HCT116 (cell line): ENCODE results near the gene PDE4B.

ENCODE experiments used
- ELF1 ChIP-seq: IDR thresholded peaks from 2 replicates; pipeline ENCODE4 v1.6.1; 2012; ENCODE audit warnings: low read depth, borderline replicate concordance
- EZH2phosphoT487 ChIP-seq: fragments of 200-600 bp; IDR thresholded peaks from 2 replicates; pipeline ENCODE4 v1.6.1; 2018; ENCODE audit warnings: antibody characterized with exemption, borderline replicate concordance
- JUND ChIP-seq: IDR thresholded peaks from 2 replicates; pipeline ENCODE4 v1.6.1; 2012
- POLR2A ChIP-seq: IDR thresholded peaks from 2 replicates; pipeline ENCODE4 v1.7.0; 2011; ENCODE audit warnings: borderline replicate concordance; ENCODE audit not compliant: insufficient read depth, insufficient read length; ENCODE audit errors: extremely low read depth
- POLR2AphosphoS5 ChIP-seq: IDR thresholded peaks from 2 replicates; pipeline ENCODE4 v1.6.1; 2011; ENCODE audit warnings: mild to moderate bottlenecking, low read depth, low read length, moderate library complexity
- RAD21 ChIP-seq: IDR thresholded peaks from 2 replicates; pipeline ENCODE4 v1.6.1; 2012; ENCODE audit warnings: low read depth, mild to moderate bottlenecking
- SIN3A ChIP-seq: IDR thresholded peaks from 2 replicates; pipeline ENCODE4 v1.6.1; 2012; ENCODE audit warnings: low read depth
- SP1 ChIP-seq: IDR thresholded peaks from 2 replicates; pipeline ENCODE4 v1.6.1; 2012; ENCODE audit warnings: low read depth
- ZFX ChIP-seq: fragments of 450-650 bp; IDR thresholded peaks from 2 replicates; pipeline ENCODE4 v1.6.1; 2017
- TF ChIP-seq, protein P1 (sequence below), 3 experiments: fragments of 200-600 bp in 1 of 3; sonication (generic) in 1 of 3; IDR thresholded peaks in 2 of 3; conservative IDR thresholded peaks in 1 of 3; 2 replicates each; pipeline ENCODE4 v1.5.1; 2012 to 2017; ENCODE audit warnings: low read depth in 2 of 3, low read length in 2 of 3, antibody characterized with exemption in 1 of 3, borderline replicate concordance in 1 of 3, control low read depth in 1 of 3, mild to moderate bottlenecking in 1 of 3, mixed read lengths in 1 of 3, mixed run types in 1 of 3, moderate library complexity in 1 of 3; ENCODE audit not compliant: insufficient read depth in 1 of 3

DNA sequence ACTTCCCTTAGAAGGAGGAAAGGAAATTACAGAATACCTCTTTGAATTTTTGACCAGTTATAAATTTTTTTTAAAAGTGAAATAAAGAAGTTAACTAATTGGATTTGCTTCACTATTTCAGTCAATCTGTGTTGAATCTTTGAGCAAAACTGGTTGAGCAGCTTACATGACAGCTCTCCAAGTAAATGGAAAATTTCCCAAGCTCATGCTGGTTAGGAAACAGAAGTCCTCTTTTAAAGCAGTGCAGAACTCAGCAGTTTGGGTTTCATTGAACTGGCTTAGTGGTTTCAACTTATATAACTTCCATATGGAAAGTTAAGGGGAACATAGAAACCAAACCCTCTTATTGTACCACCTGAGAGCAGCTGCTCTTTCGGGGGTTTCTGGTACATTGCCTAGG, 250.5 kb downstream of the PDE4B start:
- TF ChIP-seq, protein P1, sequence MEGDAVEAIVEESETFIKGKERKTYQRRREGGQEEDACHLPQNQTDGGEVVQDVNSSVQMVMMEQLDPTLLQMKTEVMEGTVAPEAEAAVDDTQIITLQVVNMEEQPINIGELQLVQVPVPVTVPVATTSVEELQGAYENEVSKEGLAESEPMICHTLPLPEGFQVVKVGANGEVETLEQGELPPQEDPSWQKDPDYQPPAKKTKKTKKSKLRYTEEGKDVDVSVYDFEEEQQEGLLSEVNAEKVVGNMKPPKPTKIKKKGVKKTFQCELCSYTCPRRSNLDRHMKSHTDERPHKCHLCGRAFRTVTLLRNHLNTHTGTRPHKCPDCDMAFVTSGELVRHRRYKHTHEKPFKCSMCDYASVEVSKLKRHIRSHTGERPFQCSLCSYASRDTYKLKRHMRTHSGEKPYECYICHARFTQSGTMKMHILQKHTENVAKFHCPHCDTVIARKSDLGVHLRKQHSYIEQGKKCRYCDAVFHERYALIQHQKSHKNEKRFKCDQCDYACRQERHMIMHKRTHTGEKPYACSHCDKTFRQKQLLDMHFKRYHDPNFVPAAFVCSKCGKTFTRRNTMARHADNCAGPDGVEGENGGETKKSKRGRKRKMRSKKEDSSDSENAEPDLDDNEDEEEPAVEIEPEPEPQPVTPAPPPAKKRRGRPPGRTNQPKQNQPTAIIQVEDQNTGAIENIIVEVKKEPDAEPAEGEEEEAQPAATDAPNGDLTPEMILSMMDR (IDR thresholded peaks at IDR 0.05 in 2 of 3, conservative IDR thresholded peaks at IDR 0.05 in 1 of 3; ENCODE audit: borderline replicate concordance in 1 of 3, insufficient read depth in 1 of 3, low read depth in 2 of 3, low read length in 2 of 3), result no peak
- no peak for TF ChIP-seq RAD21
- no peak for TF ChIP-seq POLR2A
- TF ChIP-seq SP1, result no peak
- no peak for TF ChIP-seq POLR2AphosphoS5
- TF ChIP-seq SIN3A, result no peak
- no peak for TF ChIP-seq EZH2phosphoT487
- no peak for TF ChIP-seq ELF1
- TF ChIP-seq ZFX, result no peak
- no peak for TF ChIP-seq JUND
